ENCODE results near the gene CDK1.

DNA sequence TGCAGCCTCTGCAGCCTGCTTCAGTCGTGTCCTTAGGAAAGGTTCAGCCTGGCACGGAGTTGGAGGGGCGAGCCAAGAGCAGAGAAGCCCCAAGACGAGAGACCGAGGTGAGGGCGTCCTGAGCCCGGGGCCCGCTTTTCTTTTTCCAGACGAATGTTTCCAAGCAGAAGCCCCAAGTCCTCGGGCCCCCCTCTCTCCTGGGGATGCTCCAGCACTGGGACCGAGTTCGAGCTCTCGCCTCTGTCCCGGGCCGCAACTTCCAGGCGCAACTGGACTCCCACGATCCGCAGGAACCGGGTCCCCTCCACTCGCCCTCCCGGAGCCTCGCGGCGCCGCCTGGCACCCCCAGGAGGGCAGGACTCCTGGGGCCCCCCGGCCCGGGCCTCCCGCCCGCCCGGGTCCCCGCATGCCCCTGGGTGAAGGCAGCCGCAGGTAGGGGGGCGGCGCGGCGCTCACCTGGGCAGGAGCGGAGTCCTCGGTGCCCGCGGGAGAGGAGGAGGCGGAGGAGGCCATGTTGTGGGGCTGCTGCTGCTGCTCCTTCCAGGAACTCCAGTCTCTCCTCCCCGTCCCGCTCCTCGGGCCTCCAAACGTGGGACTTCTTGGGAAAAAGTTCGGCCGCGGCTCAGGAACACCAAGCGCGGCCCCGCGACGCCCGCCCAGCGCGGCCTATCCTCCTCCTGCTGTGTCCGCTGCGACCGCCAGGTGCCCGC, 45.3 kb upstream of the CDK1 start:
- TF ChIP-seq, protein P1, sequence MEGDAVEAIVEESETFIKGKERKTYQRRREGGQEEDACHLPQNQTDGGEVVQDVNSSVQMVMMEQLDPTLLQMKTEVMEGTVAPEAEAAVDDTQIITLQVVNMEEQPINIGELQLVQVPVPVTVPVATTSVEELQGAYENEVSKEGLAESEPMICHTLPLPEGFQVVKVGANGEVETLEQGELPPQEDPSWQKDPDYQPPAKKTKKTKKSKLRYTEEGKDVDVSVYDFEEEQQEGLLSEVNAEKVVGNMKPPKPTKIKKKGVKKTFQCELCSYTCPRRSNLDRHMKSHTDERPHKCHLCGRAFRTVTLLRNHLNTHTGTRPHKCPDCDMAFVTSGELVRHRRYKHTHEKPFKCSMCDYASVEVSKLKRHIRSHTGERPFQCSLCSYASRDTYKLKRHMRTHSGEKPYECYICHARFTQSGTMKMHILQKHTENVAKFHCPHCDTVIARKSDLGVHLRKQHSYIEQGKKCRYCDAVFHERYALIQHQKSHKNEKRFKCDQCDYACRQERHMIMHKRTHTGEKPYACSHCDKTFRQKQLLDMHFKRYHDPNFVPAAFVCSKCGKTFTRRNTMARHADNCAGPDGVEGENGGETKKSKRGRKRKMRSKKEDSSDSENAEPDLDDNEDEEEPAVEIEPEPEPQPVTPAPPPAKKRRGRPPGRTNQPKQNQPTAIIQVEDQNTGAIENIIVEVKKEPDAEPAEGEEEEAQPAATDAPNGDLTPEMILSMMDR (IDR thresholded peaks at IDR 0.05): no peak
- no peak for TF ChIP-seq POLR2A (IDR thresholded peaks at IDR 0.05)
- TF ChIP-seq POLR2AphosphoS5 (IDR thresholded peaks at IDR 0.05): no peak

All from sigmoid colon (tissue), 4 donors.